ENCODE data around the gene NCKIPSD.
A peak's percentile ranks its signal among the peaks of the same experiment; 100 is the strongest.

NCKIPSD gene

DNA sequence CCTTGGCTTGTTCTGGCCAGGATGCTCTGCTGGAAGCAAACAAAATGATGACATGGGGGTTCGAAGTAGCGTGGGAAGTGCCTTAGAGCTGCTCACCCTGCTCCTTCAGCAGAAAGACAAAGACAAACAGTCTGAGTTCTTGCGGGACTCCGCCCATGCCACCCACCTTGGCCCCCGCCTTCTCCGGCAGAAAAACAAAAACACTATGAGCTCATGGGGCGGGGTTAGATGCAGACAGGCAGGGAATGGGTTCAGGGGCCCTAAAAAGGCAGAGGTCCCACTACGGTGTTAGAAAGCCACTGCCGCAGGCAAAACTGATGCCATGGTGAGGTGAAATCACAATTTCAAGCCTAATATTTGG lies 9.7 kb upstream of the NCKIPSD start:
- peak overlapping the region; percentile 58 for H3K4me3 ChIP-seq (replicated peaks; ENCODE audit: low read depth, low read length)
- peak; percentile 89 for DNase-seq (ENCODE audit: low read depth)
- TF ChIP-seq, protein P1, sequence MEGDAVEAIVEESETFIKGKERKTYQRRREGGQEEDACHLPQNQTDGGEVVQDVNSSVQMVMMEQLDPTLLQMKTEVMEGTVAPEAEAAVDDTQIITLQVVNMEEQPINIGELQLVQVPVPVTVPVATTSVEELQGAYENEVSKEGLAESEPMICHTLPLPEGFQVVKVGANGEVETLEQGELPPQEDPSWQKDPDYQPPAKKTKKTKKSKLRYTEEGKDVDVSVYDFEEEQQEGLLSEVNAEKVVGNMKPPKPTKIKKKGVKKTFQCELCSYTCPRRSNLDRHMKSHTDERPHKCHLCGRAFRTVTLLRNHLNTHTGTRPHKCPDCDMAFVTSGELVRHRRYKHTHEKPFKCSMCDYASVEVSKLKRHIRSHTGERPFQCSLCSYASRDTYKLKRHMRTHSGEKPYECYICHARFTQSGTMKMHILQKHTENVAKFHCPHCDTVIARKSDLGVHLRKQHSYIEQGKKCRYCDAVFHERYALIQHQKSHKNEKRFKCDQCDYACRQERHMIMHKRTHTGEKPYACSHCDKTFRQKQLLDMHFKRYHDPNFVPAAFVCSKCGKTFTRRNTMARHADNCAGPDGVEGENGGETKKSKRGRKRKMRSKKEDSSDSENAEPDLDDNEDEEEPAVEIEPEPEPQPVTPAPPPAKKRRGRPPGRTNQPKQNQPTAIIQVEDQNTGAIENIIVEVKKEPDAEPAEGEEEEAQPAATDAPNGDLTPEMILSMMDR (IDR thresholded peaks at IDR 0.05; ENCODE audit: low read length, missing control alignments) = no peak

DNA sequence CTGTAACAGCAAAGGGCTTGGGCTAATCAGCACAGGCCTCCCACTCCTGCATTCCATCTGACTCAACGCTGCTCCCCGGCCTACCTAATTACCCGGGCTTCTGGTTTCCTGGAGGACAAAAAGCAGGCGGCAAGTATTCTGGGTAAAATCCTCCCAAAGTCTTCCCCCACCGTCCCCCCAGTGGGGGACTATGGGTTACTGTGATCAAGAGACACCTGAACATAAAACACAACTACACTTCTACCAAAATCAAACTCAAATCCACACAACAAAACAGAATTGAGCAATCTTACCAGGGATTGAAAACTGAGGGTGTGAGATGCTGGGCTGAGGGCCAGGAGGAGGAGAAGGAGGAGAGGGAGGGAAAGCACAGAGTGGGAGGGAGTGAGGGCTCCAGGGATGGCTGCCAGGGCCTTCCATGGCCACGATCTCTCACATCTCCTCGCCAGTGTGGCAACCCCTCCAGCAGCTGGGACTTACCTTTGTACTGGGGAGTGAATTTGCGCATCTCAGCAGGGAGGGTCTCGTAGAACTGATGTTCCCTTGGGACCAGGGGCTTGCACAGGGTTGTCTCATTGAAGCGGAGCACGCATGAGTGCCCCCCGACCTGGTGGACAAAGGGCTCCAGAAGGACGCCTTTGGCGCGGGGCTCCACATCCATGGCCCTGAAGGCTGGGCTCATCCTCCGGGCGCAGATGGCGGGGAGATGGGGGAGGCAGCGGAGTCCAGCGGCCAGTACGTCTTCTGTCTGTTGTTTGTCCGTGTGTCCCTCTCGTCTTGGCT lies 9.1 kb upstream of the NCKIPSD start:
- DNase-seq (ENCODE audit: low read depth) = peak; percentile 94
- TF ChIP-seq, protein P1 (IDR thresholded peaks at IDR 0.05; ENCODE audit: low read length, missing control alignments) = no peak
- H3K4me3 ChIP-seq (replicated peaks; ENCODE audit: low read depth, low read length) = peak overlapping the region; percentile 58

DNA sequence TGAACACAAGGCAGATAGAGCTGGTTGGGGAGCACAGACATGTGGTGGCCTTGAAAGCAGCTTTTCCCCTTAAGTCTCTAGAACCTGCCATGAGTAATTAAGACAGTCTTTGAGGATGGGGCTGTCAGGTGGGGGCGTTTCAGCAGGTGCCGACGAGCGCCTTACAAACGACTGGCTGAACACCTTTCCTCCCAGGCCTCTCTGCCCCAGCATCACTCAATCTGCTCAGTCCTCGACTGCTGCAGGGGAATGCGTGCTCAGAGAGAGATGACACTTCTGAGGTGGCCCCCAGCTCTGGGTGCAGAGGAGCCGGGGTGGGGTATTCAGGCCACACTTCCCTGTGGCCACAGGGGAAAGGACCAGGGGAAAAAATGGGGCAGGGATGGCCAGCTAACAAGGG lies 8.1 kb upstream of the NCKIPSD start:
- TF ChIP-seq, protein P1 (IDR thresholded peaks at IDR 0.05; ENCODE audit: low read length, missing control alignments) = no peak
- DNase-seq (ENCODE audit: low read depth) = no peak
- peak overlapping the region; percentile 58 for H3K4me3 ChIP-seq (replicated peaks; ENCODE audit: low read depth, low read length)

DNA sequence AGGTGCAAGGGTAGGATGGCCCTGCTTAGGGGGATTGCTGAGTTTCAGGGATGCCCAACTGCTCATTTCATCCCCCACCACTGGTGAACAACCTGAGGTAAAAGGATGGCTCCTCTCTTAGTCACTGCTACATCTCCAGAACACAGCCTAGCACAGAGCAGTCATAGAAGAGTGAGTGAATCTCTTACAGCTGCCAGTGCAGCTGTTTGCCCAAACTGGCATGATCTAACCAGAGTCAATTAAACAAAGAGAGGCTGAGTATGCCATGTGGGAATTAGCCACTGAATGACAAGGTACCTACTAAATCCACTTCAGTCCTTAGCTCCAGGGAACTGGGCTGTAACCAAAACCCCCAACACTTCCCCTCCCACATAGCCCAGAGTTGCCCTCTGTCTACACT lies 6.8 kb upstream of the NCKIPSD start:
- TF ChIP-seq, protein P1 (IDR thresholded peaks at IDR 0.05; ENCODE audit: low read length, missing control alignments) = no peak
- H3K4me3 ChIP-seq (replicated peaks; ENCODE audit: low read depth, low read length) = no peak overlapping the region
- DNase-seq (ENCODE audit: low read depth) = no peak

DNA sequence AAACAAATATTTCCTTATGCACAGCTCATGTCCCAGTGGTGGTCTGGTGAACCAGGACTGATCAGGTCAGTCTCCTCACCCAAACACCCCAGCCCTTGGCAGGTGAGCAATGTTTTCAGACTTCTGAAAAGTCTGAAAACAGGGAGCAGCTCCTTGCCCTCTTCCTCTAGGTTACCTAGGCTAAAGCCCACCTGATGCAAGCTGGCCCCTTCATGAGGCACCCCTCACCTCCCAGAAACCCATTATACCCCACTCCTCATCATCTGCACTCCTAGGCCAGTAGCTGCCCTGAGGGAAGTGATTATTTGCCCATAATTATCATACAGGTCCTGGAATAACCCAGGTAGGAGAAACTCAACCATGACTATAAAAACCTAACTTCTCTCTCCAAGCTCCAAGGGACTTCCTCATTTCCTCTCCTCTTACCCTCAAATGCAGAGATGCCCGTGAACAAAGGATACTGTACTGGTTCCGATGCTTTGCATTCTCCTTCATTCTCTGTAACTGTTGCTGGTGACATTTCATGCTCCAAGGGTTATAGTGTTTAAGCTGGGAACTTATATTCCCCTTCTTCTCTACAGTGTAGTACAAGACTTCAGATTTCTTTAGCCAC lies 5.2 kb upstream of the NCKIPSD start:
- no peak for DNase-seq (ENCODE audit: low read depth)
- TF ChIP-seq, protein P1 (IDR thresholded peaks at IDR 0.05; ENCODE audit: low read length, missing control alignments) = no peak

DNA sequence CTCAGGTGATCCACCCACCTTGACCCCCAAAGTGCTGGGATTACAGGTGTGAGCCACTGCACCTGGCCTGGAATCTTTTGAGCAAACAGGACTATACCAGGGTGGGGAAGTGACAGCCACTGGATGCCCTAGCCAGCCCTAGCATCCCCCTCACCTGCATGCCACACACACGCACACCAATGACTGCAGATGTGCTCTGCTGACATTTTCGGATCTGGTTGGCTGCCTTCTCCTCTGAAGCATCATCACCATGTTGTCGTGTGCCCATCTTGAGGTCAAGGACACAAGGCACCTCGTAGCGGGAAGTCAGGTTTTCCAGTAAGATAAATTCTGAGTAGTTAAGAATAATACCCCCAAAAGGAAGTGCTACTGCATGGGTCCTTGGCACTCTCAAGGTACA lies 3.7 kb upstream of the NCKIPSD start:
- no peak overlapping the region for H3K4me3 ChIP-seq (replicated peaks; ENCODE audit: low read depth, low read length)
- TF ChIP-seq, protein P1 (IDR thresholded peaks at IDR 0.05; ENCODE audit: low read length, missing control alignments) = no peak

More for the DNA sequence above, 5.2 kb upstream of the NCKIPSD start:
- H3K4me3 ChIP-seq (replicated peaks; ENCODE audit: low read depth, low read length) = no peak overlapping the region

DNA sequence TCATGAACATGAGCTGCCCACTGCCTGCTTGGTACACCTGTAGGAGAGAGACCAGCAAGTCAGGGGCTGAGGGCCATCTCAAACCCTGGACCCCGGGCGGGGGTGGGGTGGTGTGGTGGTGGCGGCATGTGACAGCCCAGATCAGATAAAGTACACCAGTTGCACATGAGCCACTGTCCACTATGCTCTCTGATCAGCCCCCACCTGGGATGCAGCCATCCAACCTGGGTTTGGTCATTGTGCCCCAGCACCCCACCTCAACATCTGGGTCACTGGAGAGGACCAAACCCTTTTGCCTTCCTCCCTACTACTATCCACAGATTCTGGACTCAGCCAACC lies 3.0 kb upstream of the NCKIPSD start:
- TF ChIP-seq, protein P1 (IDR thresholded peaks at IDR 0.05; ENCODE audit: low read length, missing control alignments) = no peak
- no peak for DNase-seq (ENCODE audit: low read depth)
- H3K4me3 ChIP-seq (replicated peaks; ENCODE audit: low read depth, low read length) = no peak overlapping the region

More for the DNA sequence above, 3.7 kb upstream of the NCKIPSD start:
- DNase-seq (ENCODE audit: low read depth) = no peak

Data from fibroblast of pulmonary artery (primary cell).